ENCODE measurements around the gene AIG1.

GRCh38 chr6:143368426-143368825 lies 307.7 kb downstream of the AIG1 start:
- TF ChIP-seq RAD21 (conservative IDR thresholded peaks at IDR 0.05) (no peak), POLR2AphosphoS5 (IDR thresholded peaks at IDR 0.05) (no peak)
